Measurements from ENCODE around the gene KRT33B.
A peak's percentile ranks its signal among the peaks of the same experiment; 100 is the strongest.

Gene KRT33B

DNA sequence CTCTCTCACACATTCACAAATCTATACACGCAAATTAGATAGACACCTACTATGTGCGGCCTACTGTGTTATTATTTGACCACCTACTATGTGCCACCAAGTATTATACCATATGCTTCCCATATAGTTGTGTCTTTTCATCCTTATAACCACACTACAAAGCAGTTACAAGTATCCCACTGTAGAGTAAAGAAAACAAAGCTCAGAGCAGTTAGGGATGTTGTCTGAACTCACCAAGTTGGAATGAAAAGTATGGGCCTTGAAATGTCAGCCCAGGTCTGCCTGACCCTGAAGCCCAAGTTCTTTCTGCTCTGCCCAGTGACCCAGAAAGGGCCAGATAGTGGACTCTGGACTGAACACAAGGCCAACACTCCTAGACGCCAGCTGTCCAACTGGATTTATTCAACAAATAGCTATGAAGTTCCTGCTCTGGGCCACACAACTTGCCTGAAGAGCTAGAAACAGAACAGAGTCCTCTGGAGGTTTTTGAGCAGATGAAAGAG, 46.3 kb upstream of the KRT33B start:
- Histone ChIP-seq H3K36me3 (replicated peaks) (no peaks in the 10 kb centered on the region), H3K27me3 (replicated peaks) (no peaks in the 10 kb centered on the region), H3K4me3 (ENCODE audit: low read depth, low read length) (no peak overlapping the region), H3K27ac (no peak overlapping the region)
- in situ Hi-C loops (cut with HindIII; ENCODE audit: low pct_ligation_motif_present, low sequenced_read_pairs) = no loop called here
- TF ChIP-seq CTCF (IDR thresholded peaks at IDR 0.05; ENCODE audit: low read depth, low read length, missing control alignments) = no peak
- DNase-seq = peak; percentile 23

DNA sequence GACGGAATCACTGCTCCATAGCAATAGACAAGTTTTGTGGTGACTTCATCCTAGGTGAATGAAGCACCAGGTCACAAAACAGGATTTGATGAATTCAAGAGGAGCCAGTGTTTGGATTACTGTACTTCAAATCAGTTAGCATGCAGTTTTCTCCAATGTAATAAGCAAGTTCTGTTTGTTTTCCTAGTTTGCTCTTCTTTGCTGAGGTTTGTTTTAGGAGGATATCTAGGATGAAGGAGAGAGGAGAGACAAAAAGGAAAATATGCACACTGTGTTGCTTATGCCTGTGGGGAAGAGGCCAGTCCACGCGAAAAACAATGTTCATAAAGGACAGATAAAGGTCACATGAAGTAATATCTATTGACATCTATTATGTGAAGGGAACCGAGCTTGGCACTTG, 45.8 kb upstream of the KRT33B start:
- DNase-seq = no peak
- no peaks in the 10 kb centered on the region for H3K36me3 ChIP-seq (replicated peaks)
- H3K27ac ChIP-seq = no peak overlapping the region
- no peak for TF ChIP-seq CTCF (IDR thresholded peaks at IDR 0.05; ENCODE audit: low read depth, low read length, missing control alignments)
- in situ Hi-C loops (cut with HindIII; ENCODE audit: low pct_ligation_motif_present, low sequenced_read_pairs) = no loop called here
- H3K4me3 ChIP-seq (ENCODE audit: low read depth, low read length) = no peak overlapping the region
- H3K27me3 ChIP-seq (replicated peaks) = no peaks in the 10 kb centered on the region

DNA sequence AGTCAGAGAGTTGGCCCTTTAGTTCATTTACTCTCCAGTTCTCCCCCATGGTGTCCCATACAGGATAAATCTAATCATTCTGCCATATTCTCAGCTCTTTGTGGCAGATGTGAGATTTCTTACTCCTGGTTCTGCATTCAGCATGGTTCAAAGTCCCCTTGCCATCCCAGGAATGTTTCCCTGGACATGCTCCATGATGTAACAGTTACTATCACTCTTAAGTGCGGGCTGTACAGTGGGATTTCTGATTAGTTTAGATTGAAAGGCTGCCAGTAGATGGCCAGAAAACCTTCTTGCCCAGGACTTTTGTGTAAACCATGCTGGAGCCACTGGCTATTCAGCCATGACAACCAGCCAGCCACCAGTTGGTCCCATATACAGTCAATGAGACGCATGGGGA, 44.4 kb upstream of the KRT33B start:
- TF ChIP-seq CTCF (IDR thresholded peaks at IDR 0.05; ENCODE audit: low read depth, low read length, missing control alignments) = no peak
- in situ Hi-C loops (cut with HindIII; ENCODE audit: low pct_ligation_motif_present, low sequenced_read_pairs) = no loop called here
- Histone ChIP-seq H3K27ac (no peak overlapping the region), H3K27me3 (replicated peaks) (no peaks in the 10 kb centered on the region), H3K36me3 (replicated peaks) (no peaks in the 10 kb centered on the region), H3K4me3 (ENCODE audit: low read depth, low read length) (no peak overlapping the region)
- no peak for DNase-seq

DNA sequence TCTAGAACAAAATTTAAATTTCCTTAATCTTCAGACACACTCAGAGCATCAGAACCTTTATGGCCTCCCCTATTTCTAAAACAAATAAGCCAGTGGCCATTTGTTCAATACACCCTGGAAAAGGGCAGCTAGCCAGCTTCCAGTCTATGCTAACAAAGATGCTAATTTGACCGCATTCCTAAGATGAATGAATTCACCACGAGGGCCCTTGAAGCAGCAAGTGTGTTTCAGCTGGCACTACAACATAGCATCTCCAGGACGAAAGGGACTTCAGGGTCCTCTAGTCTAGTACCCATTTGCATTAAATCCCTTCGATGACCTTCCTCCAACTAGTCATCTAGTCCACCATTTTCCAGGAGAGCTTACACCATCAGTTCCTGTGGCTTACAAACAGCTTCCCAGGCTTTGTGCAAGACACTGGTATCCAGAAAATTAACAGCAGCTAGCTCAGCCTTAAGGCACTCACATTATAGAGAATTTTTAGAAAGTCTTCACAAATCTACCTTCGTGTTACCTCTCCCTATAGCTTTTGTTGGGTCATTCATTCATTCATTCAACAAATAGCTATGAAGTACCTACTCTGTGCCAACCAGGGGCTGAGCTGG, 43.8 kb upstream of the KRT33B start:
- in situ Hi-C loops (cut with HindIII; ENCODE audit: low pct_ligation_motif_present, low sequenced_read_pairs) = no loop called here
- DNase-seq = no peak
- no peak overlapping the region for H3K27ac ChIP-seq
- H3K27me3 ChIP-seq (replicated peaks) = no peaks in the 10 kb centered on the region
- no peak for TF ChIP-seq CTCF (IDR thresholded peaks at IDR 0.05; ENCODE audit: low read depth, low read length, missing control alignments)
- no peaks in the 10 kb centered on the region for H3K36me3 ChIP-seq (replicated peaks)
- no peak overlapping the region for H3K4me3 ChIP-seq (ENCODE audit: low read depth, low read length)

DNA sequence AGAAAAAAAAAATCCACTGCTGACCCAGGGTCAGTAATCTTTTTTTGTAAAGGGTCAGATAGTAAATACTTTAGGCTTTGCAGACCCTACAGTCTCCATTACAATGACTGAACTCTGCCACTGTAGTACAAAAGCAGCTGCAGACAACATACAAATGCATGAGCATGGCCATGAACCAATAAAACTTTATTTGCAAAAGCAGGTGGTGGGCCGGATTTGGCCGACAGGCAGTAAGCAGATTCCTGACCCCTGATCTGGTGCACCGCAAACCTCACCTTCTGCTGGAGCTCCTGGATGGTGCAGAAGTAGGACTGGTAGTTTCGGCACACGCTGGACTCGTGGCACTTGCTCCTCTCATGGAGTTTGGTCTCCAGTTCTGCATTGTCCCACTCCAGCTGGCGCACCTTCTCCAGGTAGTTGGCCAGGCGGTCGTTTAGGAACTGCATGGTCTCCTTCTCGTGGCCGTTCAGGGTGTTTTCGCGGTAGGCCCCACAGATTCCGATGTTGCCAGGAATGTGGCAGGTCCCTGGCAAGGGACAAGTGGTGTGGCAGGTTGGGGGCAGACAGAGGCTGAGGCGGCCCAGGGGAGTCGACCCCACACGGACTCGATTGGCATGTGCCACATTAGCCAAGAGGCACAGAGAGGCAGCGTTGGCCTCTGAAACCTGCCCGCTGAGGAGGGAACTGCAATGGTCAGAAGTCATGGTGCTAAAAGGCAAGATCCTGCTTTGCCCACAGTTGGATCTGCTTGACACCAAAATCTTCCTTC, 41.6 kb upstream of the KRT33B start:
- no peak for TF ChIP-seq CTCF (IDR thresholded peaks at IDR 0.05; ENCODE audit: low read depth, low read length, missing control alignments)
- no peaks in the 10 kb centered on the region for H3K27me3 ChIP-seq (replicated peaks)
- H3K27ac ChIP-seq = no peak overlapping the region
- no peak overlapping the region for H3K4me3 ChIP-seq (ENCODE audit: low read depth, low read length)
- H3K36me3 ChIP-seq (replicated peaks) = no peaks in the 10 kb centered on the region
- in situ Hi-C loops (cut with HindIII; ENCODE audit: low pct_ligation_motif_present, low sequenced_read_pairs) = no loop called here
- DNase-seq = no peak

All from brain microvascular endothelial cell (primary cell).